Thyroid gland (tissue), 4 donors: ENCODE results near the gene ZFHX3.

ENCODE experiments used
- POLR2A ChIP-seq, 2 donors: fragments of 450-650 bp; IDR thresholded peaks; one replicate each; pipeline ENCODE4 v1.6.1; 2017; ENCODE audit warnings: antibody characterized with exemption in 2 of 2, mild to moderate bottlenecking in 2 of 2, moderate library complexity in 1 of 2
- TF ChIP-seq, protein P1 (sequence below), 6 experiments: fragments of 200-600 bp in 3 of 6; fragments of 450-650 bp in 3 of 6; sonication (generic) in 3 of 6; IDR thresholded peaks; one replicate each; pipeline ENCODE4 v1.5.1; 2016 to 2019; ENCODE audit warnings: antibody characterized with exemption in 6 of 6, mild to moderate bottlenecking in 2 of 6, inconsistent platforms in 1 of 6, moderate library complexity in 1 of 6

DNA sequence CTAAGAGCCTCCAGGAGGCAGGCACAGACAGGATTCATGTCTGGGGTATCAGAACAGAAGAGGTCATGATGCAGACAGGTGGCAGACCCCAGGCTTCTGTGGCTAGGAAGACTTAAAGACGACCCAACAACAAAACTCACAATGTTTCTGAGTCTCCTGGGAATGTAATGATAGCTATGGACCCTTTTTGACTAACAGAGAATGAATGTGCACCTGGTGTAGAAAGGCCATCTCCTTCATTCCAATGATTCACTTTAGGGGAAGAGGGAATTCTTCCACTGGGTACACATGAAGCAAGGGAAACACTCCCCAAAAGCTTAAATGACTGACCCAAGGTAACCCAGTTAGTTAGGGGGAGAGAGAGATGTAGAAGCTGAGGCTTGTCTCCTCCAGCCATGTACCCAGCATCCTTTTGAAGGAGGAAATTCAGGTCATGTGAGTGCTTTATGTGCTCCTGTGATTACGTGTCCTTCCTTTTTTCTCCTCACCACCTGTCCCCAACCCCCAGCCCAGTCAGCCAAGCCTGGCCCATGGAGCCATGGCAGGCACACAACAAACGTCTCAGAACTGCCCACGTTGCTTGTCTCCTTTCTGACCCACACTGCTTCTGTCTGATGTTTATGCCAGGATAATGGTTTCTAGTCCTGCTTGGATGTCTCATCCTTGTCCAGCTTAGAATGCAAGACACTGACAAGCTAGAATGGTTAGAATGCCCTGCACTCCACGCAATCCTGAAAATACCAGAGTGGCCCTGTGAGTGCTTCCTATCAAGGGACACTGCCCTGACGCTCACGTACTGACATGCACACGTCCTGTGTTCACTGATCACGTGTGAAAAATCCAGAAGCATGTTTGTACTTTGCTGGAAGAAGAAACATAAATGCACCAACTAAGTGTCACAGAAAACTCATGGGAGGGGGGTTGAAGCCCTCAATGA is 156.4 kb downstream of the ZFHX3 start:
- TF ChIP-seq, protein P1, sequence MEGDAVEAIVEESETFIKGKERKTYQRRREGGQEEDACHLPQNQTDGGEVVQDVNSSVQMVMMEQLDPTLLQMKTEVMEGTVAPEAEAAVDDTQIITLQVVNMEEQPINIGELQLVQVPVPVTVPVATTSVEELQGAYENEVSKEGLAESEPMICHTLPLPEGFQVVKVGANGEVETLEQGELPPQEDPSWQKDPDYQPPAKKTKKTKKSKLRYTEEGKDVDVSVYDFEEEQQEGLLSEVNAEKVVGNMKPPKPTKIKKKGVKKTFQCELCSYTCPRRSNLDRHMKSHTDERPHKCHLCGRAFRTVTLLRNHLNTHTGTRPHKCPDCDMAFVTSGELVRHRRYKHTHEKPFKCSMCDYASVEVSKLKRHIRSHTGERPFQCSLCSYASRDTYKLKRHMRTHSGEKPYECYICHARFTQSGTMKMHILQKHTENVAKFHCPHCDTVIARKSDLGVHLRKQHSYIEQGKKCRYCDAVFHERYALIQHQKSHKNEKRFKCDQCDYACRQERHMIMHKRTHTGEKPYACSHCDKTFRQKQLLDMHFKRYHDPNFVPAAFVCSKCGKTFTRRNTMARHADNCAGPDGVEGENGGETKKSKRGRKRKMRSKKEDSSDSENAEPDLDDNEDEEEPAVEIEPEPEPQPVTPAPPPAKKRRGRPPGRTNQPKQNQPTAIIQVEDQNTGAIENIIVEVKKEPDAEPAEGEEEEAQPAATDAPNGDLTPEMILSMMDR (IDR thresholded peaks at IDR 0.05) = no peak
- no peak for TF ChIP-seq POLR2A (IDR thresholded peaks at IDR 0.05)
